T-helper 2 cell treated with Interferon-gamma antibody and Interleukin-4, amounts not matched to agents 100 ng/mL and 5 ng/mL, for 36 hours (primary cell): Measurements from ENCODE around the gene ZIC5. TPM values are rescaled to one million over a fixed set of nuclear protein-coding genes. Genes with fewer than 3 reads are reported as not detected.

ENCODE experiments used
- intact Hi-C: fragments of 100-400 bp; cut with micrococcal nuclease; formaldehyde crosslinking; loops from one replicate; pipeline ENCODE4 v1.15.1; 2023
- total RNA-seq: library from RNA; stranded (reverse); gene quantifications from 2 replicates; pipeline ENCODE4 v1.2.3, GENCODE V29; 2022

The ZIC5 gene
- not detected in 2 replicates for total RNA-seq

DNA sequence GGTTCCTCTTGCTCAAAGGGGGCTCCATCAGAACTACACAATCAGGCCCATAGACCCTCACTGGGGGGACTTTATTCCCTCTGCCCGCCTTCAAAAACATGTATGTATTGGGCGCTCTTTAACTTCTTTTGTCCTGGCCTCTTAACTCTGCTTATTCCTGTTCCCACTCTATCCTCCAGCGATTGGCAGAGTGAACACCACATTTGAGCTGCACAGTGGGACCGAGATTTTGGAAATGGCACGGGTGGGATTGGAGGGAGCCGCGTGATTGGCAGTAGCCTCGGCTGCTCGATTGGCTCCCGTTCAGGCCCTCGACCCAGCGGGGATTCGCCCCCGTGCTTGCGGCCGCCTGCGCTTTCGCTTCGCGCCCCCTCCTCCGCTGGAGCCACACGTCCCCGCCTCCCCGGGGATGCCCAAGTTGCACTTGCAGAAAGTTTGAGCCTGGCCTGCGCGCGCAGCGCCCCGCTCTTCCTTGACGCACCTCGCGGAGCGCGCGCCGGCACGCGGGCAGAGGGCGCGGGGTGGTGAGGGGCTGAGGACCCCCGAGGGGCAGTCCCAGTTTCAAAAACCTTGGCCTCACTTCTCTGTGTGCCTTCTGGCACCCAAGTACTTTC lies at the start of gene ZIC5:
TSS of gene ZIC5 (minus strand) at position 192 of the 614 bp plus-strand sequence. CDS start at position 28, 164 bp downstream.
- intact Hi-C loops, result loop anchor here (1.0 to 2.0 kb wide), 2 partner anchors 9 to 21 kb away; no protein-coding TSS in a partner anchor

DNA sequence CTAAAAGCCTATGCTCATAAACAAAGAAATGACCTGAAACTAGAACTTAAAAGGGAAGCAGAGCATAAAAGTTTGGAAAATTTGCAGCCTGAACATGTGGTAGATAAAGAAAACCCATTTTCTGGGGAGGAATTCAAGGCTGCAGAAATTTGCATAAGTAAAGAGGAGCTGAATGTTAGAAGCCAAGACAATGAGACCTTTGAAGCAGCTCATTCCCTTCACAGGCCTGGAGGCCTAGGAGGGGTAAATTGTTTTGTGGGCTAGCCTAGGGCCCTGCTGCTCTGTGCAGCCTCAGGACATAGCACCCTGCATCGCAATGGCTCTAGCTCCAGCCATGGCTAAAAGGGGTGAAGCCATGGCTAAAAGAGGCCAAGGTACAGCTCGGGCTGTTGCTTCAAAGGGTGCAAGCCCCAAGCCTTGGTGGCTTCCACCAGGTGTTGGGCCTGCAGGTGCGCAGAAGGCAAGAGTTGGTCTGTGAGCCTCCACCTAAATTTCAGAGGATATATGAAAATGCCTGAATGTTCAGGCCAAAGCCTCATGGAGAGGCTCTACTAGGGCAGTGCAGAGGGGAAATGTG lies 48.3 kb upstream of the ZIC5 start:
- intact Hi-C loops, result no loop called here

DNA sequence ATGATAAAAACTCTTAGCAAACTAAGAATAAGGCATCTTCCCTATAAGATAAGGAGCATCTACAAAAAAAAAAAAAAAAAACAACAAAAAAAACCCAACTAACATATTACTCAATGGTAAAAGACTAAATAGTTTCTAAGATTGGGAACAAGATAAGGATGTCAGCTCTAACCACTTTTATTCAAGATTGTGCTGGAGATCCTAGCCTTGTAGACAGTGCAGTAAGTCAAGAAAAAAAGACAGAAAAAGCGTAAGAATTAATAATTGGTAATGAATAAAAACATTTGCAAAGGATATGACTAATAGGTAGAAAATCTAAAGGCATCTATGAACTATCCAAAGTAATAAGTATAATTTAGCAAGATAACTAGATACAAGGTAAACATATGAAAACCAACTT lies 43.1 kb upstream of the ZIC5 start:
- intact Hi-C loops, result no loop called here

DNA sequence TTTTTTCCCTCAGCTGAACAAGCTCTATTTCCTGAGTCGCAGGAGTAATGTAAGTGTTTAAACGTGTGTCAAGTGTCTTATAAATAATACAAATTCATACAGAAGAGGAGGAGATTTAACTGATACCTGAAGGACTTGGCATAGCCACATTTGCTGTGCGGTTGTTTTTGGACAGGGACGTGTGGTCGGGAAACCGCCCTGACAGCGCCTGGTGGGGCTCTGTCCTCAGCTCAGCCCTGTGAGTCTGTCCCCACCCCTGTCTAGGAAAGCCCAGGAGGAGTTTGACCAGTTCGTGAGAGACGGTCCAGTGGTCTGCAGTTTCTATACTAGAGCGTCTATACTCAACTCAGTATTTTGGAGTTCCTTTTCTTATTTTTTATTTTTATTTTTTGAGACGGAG lies 26.7 kb upstream of the ZIC5 start:
- intact Hi-C loops, result loop anchor here (2.0 to 10.0 kb wide), 3 partner anchors 41 to 237 kb away; no protein-coding TSS in a partner anchor

DNA sequence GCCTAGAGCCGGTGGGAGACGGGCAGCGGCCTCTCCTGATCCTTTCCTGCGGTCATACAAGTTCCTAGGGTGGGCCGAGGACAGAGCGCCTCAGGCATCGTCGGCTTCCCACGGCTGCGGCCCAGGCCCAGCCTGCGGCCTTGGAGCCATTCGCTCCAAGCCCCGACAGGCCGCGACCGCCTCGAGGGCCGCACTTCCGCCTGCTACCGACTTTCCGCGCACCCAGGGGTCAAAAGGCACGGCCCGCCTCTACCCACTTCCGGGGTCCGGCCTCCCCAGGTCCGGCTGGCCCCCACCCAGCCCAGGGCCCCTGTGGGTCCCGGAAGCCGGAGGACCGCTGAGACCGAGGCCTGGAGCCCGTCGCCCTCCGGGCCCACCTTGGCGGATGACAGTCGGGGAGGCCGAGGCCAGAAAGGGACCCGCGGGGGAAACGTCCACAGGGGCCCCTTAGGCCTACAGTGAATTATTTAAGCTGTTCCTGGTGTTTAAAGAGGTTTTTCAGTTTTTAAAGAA lies 26.2 kb upstream of the ZIC5 start:
- intact Hi-C loops, result loop anchor here (2.0 to 10.0 kb wide), 4 partner anchors 15 to 237 kb away; no protein-coding TSS in a partner anchor

DNA sequence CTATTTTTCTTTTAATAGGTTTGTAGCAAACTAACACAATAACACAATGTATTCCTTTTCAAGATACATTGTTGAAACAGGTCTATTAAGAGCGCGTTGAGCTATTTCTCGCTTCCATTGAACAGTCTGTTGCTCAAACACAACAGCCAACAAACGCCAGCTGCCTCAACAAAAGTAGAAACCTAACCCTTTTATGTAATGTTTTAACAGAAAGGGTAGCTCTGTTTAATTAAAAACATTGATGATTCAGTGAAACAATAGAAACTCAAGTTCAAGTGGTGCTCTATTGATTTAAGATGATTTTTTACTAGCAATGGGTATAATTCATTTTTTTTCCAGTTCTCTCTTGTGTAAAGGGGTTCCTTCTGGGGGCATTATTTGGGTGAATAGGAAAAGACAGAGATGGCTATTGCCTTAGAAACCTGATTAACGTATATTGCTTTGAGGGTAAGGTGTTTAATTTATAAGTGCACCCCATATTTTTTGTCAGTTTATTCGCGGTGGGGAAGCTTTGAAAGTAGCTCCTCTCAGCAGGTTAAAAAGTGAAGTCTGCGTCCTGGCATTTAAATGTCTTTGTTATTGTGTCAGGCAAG lies 24.9 kb upstream of the ZIC5 start:
- intact Hi-C loops, result loop anchor here (2.0 to 10.0 kb wide), 3 partner anchors 14 to 102 kb away; no protein-coding TSS in a partner anchor

DNA sequence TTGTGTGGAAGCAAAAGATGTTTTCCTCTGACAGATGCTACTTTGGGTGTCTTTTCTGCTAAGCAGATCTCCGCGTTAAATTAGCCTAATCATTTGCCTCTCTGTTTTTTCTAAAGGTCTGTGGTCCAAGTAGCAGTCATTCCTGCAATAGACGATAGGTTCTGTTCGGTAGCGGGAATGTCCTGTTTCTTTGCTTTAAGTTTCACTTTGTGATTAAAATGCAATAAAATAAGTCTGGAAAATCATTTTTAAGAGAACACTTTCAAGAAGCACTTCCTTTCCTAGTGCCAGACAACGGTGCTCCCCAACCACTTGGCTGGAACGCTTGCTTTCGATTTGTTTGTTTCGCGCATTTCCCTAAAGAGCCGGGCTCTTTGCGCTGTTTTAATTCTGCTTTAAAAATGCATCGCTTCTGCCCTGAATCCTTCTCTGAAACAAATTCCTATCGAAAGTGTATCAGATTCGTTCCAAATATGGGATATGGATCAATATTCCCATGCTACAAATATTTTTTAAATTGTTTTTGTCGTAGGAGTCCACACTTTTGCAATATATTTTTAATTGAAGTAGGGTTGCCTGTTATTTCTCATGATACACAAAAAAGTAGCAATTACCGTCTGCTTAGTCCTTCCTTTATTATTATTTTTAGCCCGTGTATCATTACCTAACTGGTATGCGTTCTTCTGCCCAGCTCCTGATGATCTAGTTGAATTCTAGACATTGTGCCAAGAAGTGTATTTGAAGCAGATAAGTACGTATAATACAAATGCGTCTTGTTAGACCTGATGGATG lies 24.2 kb upstream of the ZIC5 start:
- intact Hi-C loops, result loop anchor here (1.0 to 10.0 kb wide), 4 partner anchors 9 to 101 kb away; no protein-coding TSS in a partner anchor

DNA sequence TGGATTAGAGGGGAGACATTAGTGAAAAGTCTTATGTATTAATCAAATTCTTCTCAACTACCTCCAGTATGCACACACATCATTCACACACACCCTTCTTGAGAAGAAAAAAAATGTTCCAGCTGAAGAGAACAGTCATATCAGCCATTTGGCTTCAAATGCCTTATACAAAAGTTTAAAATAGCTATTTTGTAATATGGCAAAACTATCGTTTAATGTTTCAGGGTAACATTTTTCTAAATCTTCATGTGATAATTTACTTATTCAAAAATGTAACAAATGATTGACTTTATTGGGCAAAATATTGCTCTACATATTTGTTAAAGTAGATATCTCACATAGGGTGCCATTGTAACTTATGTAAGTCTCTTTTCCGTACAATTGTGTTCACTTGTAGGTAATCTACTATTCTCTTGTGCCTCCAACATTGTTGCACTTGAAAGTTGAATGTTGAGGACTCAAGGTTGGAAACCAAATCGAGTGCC lies 23.6 kb upstream of the ZIC5 start:
- intact Hi-C loops, result loop anchor here (1.0 to 10.0 kb wide), 3 partner anchors 9 to 100 kb away; no protein-coding TSS in a partner anchor

DNA sequence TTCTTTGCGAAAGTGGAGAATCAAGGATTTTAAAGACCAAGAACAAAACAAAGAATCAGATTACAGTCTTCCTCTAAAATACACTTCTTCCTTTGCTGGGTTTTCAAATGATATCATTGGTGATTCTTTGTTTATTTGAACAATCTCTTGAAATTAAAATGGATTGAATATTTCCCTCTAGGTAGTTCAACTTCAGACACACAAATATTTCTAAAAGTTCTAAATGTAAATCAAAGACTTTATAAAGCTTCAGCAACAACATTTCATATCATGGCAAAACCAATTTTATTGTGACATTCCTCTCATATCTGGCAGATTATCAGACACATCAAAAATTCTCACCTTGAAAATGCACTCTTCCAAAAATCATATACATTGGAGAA lies 23.1 kb upstream of the ZIC5 start:
- intact Hi-C loops, result loop anchor here (1.0 to 10.0 kb wide), 3 partner anchors 8 to 100 kb away; no protein-coding TSS in a partner anchor

DNA sequence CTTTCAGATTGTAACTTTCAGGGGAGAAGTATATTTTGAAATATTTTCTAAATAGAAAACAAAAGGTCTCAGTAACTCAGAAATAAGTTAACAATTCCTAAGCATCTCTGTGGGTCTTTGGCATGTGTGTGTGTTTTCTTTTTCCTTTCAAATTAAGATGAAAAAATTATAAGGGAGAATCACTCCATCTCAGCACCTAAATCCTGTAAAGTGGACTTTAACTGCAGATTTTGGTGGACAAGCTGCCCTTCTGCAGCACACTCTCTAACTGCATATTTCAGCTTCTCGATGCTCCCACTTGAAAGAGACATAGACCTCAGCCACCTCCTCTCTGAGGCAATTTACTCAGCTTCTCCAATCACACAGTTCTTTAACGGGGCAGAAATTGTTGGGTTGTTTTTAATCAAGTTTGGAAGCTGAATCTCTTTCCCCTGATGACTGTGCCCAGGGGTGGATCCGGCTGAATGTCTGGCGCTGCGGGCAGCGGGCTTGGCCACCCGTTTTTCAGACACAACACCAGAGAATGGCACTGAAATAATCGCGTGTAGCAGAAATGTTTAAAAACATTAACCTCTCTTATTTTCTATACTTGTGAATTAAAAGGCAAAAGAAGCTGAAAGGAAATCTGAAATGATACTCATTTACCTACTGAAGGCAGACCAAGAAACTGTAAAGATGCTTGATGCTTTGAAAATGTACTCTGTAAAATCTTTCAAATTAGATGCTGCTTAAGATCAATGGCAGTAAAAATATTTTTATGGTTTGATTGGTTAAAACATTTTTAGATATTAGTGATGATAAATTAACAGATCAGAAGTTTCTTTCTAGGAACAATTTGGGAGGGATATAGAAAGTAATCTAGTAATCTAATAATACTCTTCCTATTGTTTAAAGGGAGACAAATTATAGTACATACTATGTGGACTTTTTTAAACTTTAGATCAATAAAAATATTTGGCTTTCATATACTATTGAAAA lies 22.4 kb upstream of the ZIC5 start:
- intact Hi-C loops, result loop anchor here (2.0 to 10.0 kb wide), 3 partner anchors 23 to 521 kb away; partner anchors contain the start of gene ZIC5

DNA sequence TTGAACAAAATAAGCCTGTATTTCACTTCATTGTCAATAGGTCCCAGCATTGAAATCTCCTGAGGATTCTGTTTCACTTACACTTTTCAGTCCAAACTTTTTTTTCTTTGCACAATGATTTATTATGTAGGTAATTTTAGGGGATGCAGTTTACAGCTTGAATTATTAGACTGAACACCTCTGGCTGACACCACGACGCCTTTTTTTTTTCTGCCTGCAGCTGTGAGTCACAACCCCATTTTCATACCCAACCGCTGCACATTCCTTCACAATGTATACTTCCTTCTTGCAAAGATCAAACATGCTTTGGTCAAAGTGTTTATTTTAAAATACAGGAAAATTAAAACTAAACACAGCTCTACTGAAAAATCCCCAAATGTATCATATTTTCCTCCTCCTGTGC lies 21.4 kb upstream of the ZIC5 start:
- intact Hi-C loops, result loop anchor here (2.0 to 10.0 kb wide), 3 partner anchors 22 to 522 kb away; partner anchors contain the start of gene ZIC5

DNA sequence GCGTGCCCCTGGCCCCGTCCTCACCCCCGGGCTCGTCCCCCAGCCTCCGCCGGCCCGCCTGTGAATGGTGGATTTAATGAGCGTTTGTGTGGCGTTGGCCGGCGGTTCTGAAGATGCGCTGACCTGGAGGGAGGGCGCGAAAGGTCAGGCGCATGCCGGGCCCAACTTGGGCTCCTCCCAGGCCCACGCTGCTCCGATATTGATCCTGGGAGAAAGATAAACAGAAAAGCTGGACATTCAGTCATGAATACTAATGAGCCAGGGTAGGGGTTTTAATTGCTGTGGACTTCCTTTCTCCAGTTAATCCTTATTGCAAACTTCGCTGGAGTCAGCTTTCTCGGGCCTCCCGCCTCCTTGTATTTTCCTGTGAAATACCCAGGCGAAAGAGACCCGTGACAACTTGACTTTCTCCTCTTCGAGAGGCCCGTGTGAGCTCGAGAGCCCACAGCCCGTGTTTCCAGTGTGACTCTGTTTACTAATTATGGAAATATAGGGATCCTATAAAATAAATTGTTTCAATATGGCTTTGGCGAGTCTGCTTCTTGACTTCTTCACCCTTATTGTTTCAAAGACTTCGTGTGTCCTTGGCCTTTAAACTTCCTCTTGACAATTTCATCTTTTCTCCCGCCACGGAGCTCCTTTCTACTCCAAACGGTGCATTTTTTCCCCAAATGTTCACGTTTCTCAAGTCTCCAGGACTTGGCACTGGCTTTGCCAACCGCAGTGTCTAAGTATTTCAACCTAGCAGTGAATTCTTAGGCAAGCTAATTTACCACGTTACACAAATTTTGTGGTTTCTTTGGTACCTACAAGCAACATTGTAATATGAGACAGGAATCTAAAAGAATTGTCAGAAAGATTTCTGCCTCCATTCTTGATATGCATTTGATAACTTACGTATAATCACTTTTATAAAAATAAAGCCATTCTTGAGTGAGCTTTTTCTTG lies 20.5 kb upstream of the ZIC5 start:
- intact Hi-C loops, result loop anchor here (2.0 to 10.0 kb wide), 3 partner anchors 21 to 523 kb away; partner anchors contain the start of gene ZIC5

DNA sequence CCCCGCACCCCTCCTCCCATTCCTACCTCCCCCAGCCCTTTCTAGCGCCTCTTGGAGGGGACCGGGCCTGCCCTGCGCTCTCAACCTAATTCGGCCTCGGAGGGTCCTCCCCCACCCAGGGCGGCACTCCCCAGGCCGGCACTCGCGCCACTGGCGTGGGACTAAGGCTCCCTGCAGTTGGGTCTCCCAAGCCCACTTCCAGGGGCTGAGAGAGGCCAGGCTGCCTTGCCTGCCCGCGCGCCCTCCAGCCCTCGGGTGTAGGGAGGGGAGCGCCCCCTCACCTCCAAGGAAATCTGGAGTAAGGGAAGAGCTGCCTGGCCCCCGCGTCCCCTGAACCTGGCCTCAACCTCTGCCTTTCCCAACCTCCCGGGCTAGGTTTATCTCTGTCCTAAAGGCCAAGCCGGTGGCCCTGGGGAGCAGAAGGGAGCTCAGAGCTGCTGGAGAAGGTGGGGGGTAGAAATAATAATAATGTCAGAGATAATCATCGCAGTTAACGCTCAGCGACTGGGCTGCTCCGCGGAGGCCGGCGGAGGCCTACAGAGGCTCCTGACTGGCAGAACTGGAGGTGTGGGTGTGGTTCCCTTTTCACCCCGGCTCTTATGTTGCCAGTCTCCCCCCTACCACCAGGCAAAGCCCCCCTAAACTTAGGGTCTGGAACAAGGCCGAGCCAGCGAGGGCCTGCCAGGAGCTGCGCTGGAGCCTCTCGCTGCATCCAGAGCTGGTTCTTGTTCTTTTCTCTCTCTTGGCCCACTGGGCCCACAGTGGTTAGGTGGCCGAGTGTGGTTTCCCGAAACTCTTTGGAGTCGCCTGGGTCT lies 19.7 kb upstream of the ZIC5 start:
- intact Hi-C loops, result loop anchor here (10.0 kb wide), 1 partner anchor 96 kb away; no protein-coding TSS in a partner anchor

DNA sequence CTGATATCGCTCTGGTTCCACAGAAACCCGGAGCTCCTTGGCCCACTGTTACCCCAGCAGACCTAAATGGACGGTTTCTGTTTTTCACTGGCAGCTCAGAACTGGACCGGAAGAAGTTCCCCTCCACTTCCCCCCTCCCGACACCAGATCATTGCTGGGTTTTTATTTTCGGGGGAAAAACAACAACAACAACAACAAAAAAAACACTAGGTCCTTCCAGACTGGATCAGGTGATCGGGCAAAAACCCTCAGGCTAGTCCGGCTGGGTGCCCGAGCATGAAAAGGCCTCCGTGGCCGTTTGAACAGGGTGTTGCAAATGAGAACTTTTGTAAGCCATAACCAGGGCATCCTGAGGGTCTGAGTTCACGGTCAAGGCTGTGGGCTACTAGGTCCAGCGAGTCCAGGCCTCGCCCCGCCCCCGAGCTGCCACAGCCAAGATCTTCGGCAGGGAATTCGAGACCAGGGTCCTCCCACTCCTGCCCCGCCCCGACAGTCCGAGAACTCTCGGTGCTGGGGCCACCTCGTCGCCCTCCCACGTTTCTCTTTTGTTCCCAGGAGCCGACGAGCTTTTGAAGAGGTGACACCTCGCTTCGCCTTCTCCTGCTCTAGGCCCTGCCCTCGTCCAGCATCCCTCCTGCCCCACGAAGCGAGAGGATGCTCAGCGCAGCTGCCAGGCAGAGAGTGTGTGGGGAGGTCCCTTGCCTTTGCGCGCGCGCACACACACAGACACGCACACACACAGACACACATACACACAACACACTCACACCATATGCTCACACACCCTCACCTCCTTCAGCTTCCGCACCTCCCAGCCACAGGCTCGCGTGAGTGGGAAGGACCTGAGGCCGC lies 18.8 kb upstream of the ZIC5 start:
- intact Hi-C loops, result loop anchor here (10.0 kb wide), 1 partner anchor 96 kb away; no protein-coding TSS in a partner anchor

DNA sequence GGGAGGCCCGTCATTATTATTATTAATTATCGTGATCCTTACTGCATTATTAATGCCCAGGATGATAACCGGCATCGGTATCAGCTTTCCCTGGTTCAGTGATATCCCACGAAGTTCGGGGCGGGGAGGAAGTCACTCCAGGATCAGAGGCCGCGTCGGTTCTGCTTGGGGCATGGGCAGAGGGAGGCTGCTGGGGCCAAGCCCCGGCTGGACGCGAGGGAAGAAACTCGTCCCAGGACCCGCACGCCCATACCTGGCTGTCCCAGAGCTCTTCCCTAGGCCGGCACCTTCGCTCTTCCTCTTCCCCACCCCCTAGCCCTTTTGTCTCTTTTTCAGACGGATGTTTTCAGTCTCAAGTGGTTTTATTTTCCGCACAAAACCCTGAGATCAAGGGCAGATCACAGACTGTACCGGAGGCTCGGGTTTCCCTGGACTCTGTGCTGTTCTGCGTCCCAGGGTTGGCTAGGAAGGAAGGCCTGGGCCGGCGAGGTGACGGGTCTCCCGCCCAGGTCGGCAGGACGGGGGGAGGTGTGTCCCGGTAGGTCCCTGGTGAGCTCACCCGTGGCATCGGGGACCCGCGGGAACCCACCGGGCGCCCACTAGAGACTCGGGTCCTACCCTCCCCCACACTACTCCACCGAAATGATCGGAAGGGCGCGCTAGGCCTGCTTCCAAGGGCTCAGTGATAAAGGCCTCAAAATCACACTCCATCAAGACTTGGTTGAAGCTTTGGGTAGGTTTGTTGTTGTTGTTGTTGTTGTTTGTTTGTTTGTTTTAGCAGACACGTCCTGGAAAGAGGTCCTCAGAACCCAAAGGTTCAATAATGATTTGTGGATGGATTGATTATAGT lies 17.9 kb upstream of the ZIC5 start:
- intact Hi-C loops, result loop anchor here (10.0 kb wide), 1 partner anchor 95 kb away; no protein-coding TSS in a partner anchor
